Activated naive CD4-positive, alpha-beta T cell treated with Interleukin-2 at 50 U/mL for 16 hours (primary cell): ENCODE results near the gene SREBF1.

Experiments
- DNase-seq: peaks from one replicate; pipeline ENCODE4 v3.0.0-alpha.2; 2020

Gene SREBF1

DNA sequence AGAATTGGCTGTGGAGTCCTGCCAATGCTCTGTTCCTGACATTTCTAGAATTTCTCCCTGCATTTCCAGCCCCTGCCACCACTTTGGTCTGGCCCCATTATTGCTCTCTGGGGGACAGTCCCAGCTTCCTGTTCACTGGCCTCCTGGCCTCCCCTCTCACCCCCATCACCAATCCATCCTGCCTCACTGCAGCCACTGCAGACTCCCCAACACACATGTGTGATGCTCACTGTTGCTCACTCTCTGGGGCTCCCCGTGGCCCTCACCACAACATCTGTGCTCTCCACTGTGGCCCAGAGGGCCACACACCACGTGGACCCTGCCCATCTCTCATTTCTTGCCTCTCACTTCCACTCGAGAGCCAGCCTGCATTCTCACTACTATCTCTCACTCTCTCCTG, 64.6 kb downstream of the SREBF1 start:
- no peak for DNase-seq

- no peak for DNase-seq
These were observed 65.1 kb downstream of the SREBF1 start for GRCh38 chr17:17771498-17772201.

DNA sequence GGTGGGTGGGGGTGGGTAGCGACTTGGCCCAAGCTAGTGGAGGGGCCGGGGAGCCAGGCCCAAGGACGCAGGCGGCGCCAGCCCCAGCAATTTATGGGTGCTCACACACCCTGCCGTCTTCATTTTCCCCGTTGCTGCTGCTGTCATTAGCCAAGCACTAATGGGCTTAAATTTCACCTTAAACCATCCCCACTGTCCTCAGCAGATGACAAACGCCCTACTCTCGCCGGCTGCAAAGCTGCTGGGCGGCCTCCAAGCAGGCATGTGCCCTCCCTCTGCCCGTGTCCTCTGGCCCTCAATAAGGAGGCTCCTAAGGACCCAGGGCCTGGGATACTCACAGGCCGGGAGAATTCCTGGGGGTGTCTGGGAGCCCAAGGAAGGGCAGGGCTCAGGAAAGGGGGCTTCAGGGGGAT, 66.1 kb downstream of the SREBF1 start:
- DNase-seq = no peak

DNA sequence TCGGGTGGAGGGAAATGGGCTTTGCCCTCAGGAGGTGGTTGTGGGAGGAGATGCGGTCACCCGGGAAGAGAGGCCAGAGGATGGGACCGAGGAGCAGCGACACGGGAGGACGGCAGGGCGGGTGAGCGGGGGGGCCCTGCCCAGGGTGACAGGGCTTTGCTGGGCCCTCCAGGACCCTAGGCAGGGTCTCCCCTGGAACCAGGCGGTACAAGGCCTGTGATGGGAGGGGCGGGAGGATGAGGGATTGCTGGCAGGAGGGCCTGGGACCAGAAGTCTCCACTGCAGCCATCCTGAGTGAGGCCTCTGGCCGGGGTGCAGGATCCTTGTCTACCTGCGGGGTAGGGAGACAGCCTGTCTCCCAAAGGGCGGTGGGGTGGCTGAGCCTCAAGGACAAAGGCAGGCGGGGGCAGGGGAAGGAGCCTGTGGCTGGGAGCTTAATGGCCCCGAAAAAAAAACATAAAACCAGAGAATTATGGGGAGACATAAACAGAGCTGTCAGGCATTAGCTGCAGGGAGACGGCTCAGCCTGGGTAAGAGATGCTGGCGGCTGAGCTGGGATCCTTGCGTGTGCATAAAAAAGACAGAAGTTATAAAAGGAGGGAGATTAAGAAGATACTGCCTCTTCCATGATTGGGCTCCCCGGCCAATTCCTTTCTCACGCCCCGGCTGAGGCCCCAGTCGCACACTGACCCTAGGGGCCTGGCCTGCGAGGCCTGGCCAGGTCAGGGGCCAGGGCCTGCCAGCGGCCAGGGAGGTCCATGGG, 66.7 kb downstream of the SREBF1 start:
- DNase-seq = no peak

DNA sequence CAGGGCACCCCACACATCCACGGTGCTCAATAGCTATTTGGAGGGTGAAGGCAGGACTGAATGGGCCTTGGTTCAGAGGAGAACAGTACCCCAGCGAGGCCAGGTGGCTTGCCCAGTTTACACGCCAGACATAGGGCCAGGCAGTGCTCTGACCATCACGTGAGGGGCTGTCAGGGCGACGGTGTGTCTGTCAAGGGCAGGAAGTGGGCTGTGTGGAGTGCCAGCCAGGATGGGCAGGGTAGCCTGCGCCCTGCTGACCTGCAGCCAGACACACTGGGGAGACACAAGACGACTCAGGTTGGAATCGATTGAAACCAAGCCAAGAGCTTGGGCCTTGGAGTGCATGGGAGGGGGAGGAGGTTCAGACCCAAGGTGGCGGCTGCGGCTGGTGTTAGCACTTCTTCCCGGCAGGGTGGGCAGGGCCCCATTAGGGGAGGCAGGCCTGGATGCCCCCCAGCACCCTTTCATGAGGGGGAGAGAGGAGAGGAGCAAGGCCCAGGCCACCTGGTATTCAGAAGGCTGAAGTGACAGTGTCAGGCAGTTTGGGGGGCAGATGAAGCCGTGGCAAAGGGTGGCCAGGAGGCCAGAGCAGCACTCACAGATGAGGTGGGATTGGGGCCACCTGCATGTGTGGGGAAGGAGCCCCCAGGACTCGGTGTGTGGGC, 68.2 kb downstream of the SREBF1 start:
- no peak for DNase-seq

DNA sequence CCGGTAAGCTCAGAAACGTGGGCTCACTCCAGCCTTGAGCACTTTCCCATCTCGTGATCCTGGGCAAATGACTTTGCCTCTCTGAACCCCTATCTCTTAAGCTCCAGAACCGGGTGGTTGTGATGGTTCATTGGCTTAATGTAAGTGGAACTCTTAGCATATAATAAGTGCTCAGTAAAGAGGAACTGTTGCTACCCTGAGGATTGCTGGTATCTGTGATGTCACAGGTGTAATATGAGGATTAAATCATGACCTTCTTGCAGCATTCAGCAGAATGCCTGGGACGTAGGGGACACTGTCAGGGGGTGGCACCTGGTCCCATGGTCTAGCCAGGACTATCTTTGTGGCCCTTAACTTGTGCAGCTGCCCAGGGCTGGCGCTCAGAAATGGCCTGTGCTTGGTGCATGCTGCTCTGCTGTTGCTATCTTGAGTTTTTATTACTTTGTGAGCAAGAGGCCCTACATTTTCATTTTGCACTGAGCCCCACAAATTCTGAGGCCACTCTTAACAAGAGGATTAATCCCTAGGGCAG, 68.8 kb downstream of the SREBF1 start:
- no peak for DNase-seq

GRCh38 chr17:17767154-17767869, 69.5 kb downstream of the SREBF1 start:
- no peak for DNase-seq

- DNase-seq = no peak
These were observed 70.1 kb downstream of the SREBF1 start for GRCh38 chr17:17766744-17767120.

DNA sequence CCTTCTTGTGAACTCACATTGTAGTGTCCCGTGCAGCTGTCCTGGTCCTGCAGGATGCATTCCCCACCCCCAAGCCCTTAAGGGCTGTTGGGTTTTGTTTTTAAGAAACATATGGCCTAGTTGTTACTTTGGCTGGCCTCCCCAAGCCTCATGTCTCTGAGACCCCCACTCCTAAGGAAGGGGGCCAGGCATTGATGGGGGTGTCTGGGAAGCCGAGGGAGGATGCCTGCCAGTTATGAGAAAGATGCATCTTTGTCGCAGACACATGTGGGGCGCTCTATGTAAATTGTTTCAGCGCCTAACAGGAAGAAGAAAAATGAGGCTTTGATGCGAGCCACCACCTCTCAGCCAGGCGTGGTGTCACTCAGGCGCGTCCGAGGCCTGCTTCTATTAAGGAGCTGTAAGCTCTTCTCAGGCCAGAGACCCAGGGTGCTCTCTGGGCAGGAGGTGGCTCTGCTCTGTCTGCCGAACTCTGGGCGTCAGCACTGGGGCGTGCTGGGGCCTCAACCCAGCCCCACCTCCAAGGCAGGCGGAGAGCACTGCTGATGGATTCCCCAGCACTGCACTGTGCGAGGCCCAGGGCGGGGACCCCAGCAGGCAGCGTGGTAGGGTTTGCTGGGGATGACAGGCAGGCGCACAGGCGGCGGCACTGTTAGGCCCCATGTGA, 70.6 kb downstream of the SREBF1 start:
- DNase-seq = no peak

GRCh38 chr17:17765359-17766076, 71.3 kb downstream of the SREBF1 start:
- DNase-seq = no peak

- DNase-seq = no peak
These were observed 73.1 kb downstream of the SREBF1 start for GRCh38 chr17:17763734-17764133.

- DNase-seq = no peak
These were observed 73.7 kb downstream of the SREBF1 start for GRCh38 chr17:17763136-17763535.

GRCh38 chr17:17762744-17763105, 74.1 kb downstream of the SREBF1 start:
- DNase-seq = no peak
